Nephron (organoid): Measurements from ENCODE around the gene USO1.

Source experiments
- H3K27ac Mint-ChIP-seq, 3 experiments: 2 replicates each; pipeline ENCODE4 v1.8.0; 2020; ENCODE audit warnings: mixed read lengths in 3 of 3, mild to moderate bottlenecking in 2 of 3, moderate library complexity in 1 of 3
- H3K27me3 Mint-ChIP-seq: 2 replicates; pipeline ENCODE4 v1.8.0; 2021; ENCODE audit warnings: low read depth, mild to moderate bottlenecking, moderate library complexity, mixed read lengths
- H3K36me3 Mint-ChIP-seq: 2 replicates; pipeline ENCODE4 v1.8.0; 2020; ENCODE audit warnings: low read depth, mixed read lengths
- H3K4me1 Mint-ChIP-seq: 2 replicates; pipeline ENCODE4 v1.8.0; 2020; ENCODE audit warnings: mixed read lengths
- H3K4me3 Mint-ChIP-seq, 3 experiments: 2 replicates each; pipeline ENCODE4 v1.8.0; 2020; ENCODE audit warnings: mild to moderate bottlenecking in 3 of 3, mixed read lengths in 3 of 3, moderate library complexity in 2 of 3
- H3K9me3 Mint-ChIP-seq: 2 replicates; pipeline ENCODE4 v1.8.0; 2020; ENCODE audit warnings: mixed read lengths
- TF ChIP-seq, protein P1 (sequence below), 3 experiments: fragments of 200-600 bp; sonication (generic); IDR thresholded peaks; one replicate each; pipeline ENCODE4 v1.5.0; 2021; ENCODE audit warnings: antibody characterized with exemption in 3 of 3; ENCODE audit not compliant: unreplicated experiment in 3 of 3

USO1 gene

DNA sequence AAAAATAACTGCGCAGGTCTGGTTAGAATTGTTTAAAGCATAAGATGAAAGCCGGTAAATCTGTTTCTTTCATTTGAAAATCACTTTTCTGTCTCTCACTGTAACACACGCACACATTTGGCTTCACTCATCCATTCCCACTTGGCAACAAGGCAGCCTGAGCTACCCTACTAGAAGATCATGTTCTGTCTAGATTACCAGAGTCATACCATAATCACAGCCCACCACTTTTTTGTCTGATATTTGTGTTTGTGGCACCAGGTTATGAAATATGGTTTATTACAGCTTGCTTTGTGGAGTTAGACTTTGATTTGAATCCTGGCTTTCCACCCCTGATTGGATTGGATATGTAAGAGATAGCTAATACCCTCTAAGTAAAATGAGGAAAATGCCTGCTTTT lies 2.2 kb downstream of the USO1 start:
- Mint-ChIP-seq H3K27me3 (no peaks in the 10 kb centered on the region), H3K36me3 (no peaks in the 10 kb centered on the region), H3K9me3 (no peaks in the 10 kb centered on the region), H3K27ac (peak overlapping the region; percentile 80 to 100 (median 99)), H3K4me3 (peak overlapping the region; percentile 97 to 99 (median 98)), H3K4me1 (peaks cover 48% of the 10 kb centered on the region)
- TF ChIP-seq, protein P1, sequence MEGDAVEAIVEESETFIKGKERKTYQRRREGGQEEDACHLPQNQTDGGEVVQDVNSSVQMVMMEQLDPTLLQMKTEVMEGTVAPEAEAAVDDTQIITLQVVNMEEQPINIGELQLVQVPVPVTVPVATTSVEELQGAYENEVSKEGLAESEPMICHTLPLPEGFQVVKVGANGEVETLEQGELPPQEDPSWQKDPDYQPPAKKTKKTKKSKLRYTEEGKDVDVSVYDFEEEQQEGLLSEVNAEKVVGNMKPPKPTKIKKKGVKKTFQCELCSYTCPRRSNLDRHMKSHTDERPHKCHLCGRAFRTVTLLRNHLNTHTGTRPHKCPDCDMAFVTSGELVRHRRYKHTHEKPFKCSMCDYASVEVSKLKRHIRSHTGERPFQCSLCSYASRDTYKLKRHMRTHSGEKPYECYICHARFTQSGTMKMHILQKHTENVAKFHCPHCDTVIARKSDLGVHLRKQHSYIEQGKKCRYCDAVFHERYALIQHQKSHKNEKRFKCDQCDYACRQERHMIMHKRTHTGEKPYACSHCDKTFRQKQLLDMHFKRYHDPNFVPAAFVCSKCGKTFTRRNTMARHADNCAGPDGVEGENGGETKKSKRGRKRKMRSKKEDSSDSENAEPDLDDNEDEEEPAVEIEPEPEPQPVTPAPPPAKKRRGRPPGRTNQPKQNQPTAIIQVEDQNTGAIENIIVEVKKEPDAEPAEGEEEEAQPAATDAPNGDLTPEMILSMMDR (IDR thresholded peaks at IDR 0.05; ENCODE audit: unreplicated experiment in 3 of 3), result no peak

DNA sequence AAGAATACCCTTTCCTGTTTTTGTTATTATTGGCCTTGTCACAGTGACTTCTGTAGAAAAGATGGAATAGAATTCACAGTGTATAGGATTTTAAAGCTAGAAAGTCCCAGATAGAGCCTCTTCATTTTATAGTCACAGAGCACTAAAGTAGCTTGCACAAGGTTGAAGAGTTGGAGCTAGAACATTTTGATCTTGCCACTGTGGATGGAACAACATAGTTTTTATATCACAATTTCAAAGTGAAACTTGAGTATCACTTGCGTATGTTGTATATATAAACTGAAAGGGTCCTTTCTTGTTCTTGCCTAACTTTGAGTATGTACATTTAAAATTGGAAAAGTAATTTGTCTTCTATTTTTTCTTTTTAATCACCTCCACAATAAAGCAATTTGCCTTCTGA lies 2.7 kb downstream of the USO1 start:
- peak overlapping the region; percentile 97 to 99 (median 98) for H3K4me3 Mint-ChIP-seq
- peaks cover 43% of the 10 kb centered on the region for H3K4me1 Mint-ChIP-seq
- TF ChIP-seq, protein P1 (IDR thresholded peaks at IDR 0.05; ENCODE audit: unreplicated experiment in 3 of 3), result no peak
- no peaks in the 10 kb centered on the region for H3K27me3 Mint-ChIP-seq
- H3K27ac Mint-ChIP-seq, result peak overlapping the region; percentile 80 to 100 (median 99)
- H3K9me3 Mint-ChIP-seq, result no peaks in the 10 kb centered on the region
- no peaks in the 10 kb centered on the region for H3K36me3 Mint-ChIP-seq

DNA sequence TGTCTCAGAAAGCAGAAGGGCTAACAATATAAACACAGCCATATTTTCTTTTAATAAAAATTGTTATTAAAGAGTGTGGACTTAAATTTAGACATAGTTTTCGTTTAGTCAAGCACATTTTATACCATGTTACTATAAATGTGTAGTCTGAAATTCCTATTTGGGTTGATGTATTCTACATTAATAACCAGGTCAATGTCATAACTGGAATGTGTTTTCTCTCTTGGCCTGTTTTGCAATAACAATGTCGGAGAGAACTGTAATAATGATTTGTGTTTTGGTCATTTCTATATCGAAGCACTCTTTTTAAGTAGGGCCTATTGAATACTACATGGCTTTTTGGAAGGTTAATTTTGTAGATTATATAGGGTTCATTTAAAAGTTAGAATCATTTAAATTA lies 5.5 kb downstream of the USO1 start:
- H3K36me3 Mint-ChIP-seq, result peaks cover 14% of the 10 kb centered on the region
- H3K4me1 Mint-ChIP-seq, result peaks cover 32% of the 10 kb centered on the region
- no peaks in the 10 kb centered on the region for H3K27me3 Mint-ChIP-seq
- H3K9me3 Mint-ChIP-seq, result peaks cover 10% of the 10 kb centered on the region
- TF ChIP-seq, protein P1 (IDR thresholded peaks at IDR 0.05; ENCODE audit: unreplicated experiment in 3 of 3), result no peak
- peak overlapping the region; percentile 48 to 51 (median 48) for H3K27ac Mint-ChIP-seq
- H3K4me3 Mint-ChIP-seq, result no peak overlapping the region

DNA sequence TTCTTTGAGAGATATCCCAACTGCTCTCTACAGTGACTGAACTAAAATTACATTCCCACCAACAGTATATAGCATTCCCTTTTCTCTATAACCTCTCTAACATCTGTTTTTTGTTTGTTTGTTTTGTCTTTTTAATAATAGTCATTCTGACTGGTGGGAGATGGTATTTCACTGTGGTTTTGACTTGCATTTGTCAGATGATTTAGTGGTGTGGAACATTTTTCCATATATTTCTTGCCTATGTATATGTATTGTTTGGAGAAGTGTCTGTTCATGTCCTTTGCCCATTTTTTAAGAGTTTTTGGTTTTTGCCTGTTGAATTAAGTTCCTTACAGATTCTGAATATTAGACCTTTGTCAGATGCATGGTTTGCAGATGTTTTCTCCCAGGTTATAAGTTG lies 9.0 kb downstream of the USO1 start:
- Mint-ChIP-seq H3K27me3 (no peaks in the 10 kb centered on the region), H3K27ac (no peak overlapping the region), H3K4me3 (no peak overlapping the region), H3K4me1 (peaks cover 21% of the 10 kb centered on the region), H3K36me3 (peaks cover 29% of the 10 kb centered on the region), H3K9me3 (peaks cover 13% of the 10 kb centered on the region)
- TF ChIP-seq, protein P1 (IDR thresholded peaks at IDR 0.05; ENCODE audit: unreplicated experiment in 3 of 3), result no peak

DNA sequence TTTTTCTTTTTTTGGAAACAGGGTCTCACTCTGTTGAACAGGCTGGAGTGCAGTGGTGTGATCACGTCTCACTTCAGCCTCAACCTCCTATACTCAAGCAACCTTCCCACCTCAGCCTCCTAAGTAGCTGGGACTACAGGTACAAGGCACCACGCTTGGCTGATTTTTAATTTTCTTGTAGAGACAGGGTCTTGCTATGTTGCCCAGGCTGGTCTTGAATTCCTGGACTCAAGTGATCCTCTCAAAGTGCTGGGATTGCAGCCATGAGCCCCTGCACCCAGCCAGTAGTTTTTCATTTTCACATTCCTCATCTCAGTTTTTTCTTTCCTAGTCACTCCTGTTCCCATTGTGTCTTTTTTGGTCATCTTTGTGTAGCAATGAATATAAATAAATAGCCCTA lies 11.1 kb downstream of the USO1 start:
- TF ChIP-seq, protein P1 (IDR thresholded peaks at IDR 0.05; ENCODE audit: unreplicated experiment in 3 of 3), result no peak
- Mint-ChIP-seq H3K27ac (no peak overlapping the region), H3K9me3 (peaks cover 13% of the 10 kb centered on the region), H3K36me3 (peaks cover 29% of the 10 kb centered on the region), H3K4me3 (no peak overlapping the region), H3K27me3 (no peaks in the 10 kb centered on the region), H3K4me1 (peaks cover 8% of the 10 kb centered on the region)

DNA sequence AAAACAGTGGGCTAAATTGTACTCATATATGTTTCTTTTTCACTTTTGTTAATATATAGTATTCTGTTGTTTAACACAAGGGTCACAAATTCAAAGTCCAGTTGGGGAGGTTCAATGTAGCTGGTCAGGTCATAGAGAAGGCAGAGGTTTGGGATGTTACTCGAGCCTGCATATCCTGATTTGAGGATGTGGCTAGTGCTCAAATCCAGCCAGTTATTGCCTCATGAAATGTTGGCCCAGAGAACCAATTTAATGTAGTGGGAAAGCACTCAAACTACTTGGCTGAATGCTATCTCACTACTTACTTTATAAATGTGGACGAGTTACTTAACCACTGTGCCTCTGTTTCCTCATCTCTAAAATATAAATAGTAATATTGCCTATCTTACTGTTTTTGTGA lies 12.5 kb downstream of the USO1 start:
- H3K9me3 Mint-ChIP-seq, result peaks cover 13% of the 10 kb centered on the region
- H3K27ac Mint-ChIP-seq, result no peak overlapping the region
- peaks cover 8% of the 10 kb centered on the region for H3K4me1 Mint-ChIP-seq
- TF ChIP-seq, protein P1 (IDR thresholded peaks at IDR 0.05; ENCODE audit: unreplicated experiment in 3 of 3), result no peak
- peaks cover 29% of the 10 kb centered on the region for H3K36me3 Mint-ChIP-seq
- no peak overlapping the region for H3K4me3 Mint-ChIP-seq
- no peaks in the 10 kb centered on the region for H3K27me3 Mint-ChIP-seq
